ENCODE measurements around the gene SHC3.
A peak's percentile ranks its signal among the peaks of the same experiment; 100 is the strongest.

The SHC3 gene

DNA sequence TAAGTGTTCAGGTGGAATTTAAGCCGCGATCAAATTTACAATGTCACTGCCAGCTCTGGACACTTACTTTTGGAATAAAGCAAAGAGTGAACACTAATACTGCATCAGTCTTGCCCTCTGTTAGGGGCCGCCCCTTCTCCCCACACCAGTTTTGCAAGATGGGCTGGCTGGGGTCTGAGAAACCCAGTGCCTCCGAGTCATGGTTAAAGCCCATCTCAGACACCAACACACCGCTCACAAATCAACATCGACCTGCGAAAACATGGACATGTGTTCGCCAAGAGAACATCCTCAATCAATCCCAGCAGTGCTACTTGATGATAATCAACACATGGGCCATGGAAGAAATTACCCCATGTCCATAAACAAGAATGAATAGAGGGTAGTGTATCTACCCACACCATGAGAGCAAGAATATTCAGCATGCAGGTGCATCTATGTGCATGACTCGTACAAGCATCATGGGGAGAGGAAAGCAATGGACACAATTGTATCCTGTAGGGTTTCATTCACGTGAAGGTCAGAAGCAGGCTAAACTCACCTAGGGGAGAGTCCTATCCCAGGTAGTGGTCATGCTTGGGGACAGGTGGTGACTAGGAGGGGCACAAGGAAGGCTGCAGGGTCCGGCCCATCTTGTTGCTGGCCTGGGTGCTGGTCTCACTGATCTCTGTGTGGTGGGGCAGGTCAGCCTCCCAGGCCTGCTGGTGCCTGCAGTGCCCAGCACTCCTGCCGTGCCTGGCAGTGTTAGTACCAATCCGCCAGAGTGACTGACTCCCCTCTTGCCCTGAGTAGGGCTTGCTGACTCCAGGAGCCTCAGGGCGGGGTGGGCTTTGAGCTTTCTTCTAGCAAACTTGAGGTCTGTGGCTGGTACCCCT is 182.3 kb downstream of the SHC3 start:
- DNase-seq = no peak

DNA sequence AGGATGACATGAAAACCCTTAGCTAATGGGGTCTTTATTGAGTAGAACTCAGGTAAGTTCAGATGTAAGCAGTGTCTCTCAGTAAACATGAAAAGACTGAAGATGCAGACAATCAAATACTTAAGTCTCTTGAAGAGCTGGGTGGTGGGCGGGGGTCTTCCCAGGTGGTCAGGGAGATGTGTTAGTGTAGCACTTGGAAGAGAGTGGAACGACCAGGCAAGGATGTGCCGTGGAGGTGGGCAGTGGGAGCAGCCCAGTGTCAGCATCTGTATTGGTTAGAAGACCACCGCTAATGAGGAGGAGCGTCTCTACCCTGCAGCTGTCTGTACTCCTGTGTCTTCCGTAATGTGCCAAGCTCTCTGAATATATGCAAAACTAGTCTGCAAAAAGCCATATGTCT is 183.0 kb downstream of the SHC3 start:
- no peak for DNase-seq

DNA sequence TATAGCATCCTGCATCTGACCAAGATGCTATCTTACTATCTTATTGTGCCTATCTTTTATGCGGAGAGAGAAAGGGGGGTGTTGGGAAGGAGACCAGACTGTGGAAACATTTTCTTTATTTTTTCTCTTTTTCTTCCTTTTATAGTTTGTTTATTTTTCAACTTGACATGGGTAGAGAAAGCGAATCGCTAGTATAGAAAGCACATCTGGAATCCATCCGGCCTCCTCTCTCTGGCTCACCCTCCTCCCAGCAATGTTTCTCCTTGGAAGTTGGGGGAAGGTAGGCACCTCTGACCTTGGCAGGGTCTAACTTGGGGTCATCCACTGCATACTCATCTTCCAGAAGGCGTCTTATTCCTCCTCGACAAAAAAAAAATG is 183.4 kb downstream of the SHC3 start:
- no peak for DNase-seq

GRCh38 chr9:88994469-88995199 is 184.0 kb downstream of the SHC3 start:
- DNase-seq = no peak

DNA sequence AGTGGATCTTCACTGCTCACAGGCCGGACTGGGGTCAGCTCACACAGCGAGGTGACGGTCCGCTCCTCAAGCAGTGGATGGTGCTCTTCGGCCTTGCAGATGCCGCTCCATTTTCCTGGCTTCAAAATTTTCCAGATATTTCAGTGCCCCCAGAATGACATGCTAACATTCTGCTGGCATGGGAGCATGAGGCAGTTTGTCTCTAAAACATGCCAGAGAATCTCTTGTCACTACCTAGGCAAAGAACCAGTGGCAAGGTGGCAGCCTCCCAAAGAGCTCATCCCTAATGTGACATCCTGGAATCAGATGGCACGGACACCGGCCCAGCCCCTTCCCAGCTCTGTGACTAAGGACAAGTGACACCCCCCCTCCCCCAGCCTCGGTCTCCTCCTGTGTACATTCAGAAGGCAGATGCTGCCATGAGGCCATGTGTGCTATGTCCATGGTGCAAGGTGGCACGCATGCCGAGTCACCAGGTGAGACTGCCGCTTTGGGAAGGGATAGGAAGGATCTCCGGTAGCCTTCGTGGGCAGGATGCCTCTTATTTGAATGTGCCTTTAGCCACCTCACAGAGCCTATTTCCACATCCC is 184.7 kb downstream of the SHC3 start:
- no peak for DNase-seq

DNA sequence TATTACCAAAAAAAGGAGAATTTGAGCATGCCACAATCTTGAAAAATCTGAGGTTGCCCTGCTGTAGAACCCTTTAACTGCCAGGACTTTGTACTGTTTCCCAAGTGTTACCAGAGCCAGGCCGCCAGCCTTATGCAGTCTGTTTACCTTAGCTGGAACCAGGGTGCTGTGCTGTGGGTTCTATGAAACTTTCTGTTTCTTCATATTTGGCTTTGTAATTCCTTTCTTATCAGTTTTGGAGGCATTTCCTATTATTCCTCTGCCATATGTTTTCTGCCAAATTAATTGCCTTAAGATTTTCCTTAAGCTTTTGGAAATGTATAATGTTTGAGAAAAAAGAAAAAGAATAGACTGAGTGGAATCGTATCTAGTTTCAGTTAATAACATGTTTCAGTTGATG is 185.3 kb downstream of the SHC3 start:
- DNase-seq = no peak

- no peak for DNase-seq
Measured at GRCh38 chr9:88992556-88992955, 186.1 kb downstream of the SHC3 start.

DNA sequence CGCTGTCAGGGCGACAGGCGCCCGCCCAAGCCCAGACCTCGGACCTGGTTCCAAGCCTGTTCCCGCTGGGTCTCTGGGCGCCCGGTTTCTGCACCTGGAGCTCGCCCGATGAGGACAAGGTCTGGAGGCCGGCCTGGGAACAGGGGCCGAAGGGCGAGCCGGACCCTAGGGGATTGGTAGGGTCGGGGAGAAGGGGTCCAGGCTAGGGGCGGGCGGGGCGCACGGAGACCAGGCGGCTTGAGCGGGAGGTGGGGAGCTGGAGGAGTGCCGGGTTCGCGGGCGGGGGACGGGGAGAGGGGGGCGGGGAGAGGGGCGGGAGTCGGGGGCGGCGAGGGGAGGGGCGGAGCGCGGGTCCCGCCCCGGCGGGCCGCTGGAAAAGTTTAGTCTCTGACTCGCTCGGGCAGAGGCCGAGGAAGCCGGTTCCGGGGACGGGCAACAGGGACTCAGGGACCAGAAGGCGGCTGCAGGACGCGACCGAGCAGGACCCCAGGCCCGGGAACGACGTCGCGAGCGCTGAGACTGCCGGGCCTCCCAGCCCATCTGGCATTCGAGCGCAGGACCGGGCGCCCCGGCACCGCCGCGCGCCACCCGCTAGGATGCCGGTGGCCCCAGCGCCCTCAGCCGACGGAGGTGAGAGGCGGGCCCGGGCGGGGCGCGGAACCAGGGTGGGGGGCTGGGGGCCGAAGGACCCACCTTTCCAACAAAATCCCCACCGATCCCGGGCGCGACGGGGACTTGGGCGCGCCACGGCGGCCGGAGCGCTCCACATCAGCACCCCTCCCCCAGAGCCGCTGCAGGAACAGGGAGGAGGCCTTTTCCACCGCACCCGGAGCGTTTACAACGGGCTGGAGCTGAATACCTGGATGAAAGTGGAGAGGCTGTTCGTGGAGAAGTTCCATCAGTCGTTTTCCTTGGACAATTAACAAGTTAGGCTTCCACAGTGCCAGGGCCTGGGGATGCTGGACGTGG is 187.3 kb downstream of the SHC3 start, which contains the start of gene S1PR3:
S1PR3 (plus strand) TSS at position 403 of the 969 bp plus-strand sequence. CDS start 9,733 bp downstream, outside the sequence.
- peak in 1 of 2 donors; percentile 14 for DNase-seq

DNA sequence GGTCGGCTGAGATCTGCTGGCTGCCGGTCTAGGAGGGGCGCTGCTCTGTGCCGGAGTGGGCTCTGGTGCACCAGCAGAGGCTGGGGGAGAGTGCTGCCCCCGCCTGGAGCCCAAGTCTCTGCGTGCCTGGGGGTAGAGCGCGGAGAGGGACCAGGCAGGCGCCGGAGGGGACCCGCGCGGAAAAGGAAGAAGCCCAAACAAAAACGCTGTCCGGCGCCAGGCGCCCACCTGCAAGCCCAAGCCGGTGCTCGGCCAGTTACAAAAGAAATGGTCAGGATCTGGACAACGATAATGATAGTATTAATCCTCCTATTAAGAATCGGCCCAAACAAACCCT is 187.9 kb downstream of the SHC3 start:
- DNase-seq = no peak

DNA sequence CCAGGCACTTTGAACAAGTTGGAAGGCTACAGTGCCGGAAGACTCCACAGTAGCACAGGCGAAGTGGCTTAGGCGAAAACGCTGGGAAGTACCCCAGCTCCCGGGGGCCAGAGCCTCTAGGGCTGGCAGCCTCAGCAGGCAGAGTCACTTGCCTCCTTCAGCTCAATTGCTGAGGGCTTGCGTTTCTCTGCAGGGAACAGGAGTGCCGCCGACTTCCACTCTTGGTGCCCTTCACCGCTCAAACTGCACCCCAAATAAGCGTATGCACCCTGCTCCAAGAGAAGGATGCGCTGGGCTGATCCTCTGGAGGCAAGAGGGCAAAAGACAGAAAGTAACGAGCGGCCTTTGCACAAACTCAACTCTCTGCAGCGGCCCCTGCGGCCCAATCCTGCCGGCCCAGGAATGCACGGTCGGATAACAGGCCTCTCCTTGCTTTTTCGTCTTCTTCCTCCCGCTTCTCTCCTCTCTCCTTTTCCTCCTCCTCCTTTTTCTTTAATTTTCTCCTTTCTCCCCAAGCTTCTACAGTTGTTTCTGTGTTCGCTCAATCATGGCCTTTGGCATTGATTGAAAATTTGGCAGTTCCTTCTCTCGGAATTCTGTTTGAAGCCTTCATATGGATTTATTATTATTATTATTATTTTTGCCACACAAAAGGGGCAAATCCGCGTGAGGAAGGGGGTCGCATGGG is 188.4 kb downstream of the SHC3 start:
- no peak for DNase-seq

DNA sequence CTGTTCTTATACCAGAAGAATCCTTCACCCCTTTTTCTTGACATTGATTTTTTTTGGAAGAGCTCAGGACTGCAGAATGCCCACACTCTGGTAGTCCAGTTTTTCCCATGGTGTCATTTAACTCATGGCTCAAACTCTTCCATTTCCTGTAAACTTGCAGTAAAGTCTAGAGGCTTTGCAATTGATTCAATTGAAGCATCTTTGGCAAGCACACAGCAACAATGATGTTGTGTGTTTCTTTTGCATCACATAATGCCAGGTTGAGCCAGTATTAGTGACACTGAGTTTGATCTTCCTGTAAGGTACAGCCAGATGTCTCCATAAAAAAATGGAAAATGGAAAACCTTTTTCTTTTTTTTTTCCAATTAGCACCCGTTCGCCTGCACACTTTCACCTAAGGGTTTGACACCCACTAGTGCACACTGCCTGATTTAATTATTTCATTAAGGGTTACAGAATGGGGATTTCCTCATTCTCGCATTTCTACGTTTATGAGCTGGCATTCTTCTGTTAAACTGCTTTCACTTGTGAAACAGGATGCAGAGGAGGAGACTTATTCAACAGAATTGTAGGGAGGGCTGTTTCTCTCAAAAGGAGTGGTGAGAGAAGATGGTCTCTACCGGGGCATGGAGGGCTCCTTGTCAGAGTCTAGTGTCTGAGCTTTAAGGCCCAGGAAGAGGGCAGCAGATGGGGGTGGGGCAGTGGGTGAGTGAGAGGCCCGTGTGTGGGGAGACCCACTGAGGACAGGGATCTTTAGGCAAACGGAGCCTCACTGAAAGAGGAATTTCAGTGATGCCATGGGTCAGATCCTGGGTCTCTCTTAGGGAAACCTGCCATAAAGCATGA is 189.6 kb downstream of the SHC3 start:
- DNase-seq = no peak

GRCh38 chr9:88987661-88988060 is 191.0 kb downstream of the SHC3 start:
- DNase-seq = no peak

GRCh38 chr9:88986776-88987175 is 191.8 kb downstream of the SHC3 start:
- no peak for DNase-seq

GRCh38 chr9:88985616-88986015 is 193.0 kb downstream of the SHC3 start:
- no peak for DNase-seq

GRCh38 chr9:88984543-88984883 is 194.1 kb downstream of the SHC3 start:
- no peak for DNase-seq

GRCh38 chr9:88983865-88984542 is 194.6 kb downstream of the SHC3 start:
- DNase-seq = no peak

DNA sequence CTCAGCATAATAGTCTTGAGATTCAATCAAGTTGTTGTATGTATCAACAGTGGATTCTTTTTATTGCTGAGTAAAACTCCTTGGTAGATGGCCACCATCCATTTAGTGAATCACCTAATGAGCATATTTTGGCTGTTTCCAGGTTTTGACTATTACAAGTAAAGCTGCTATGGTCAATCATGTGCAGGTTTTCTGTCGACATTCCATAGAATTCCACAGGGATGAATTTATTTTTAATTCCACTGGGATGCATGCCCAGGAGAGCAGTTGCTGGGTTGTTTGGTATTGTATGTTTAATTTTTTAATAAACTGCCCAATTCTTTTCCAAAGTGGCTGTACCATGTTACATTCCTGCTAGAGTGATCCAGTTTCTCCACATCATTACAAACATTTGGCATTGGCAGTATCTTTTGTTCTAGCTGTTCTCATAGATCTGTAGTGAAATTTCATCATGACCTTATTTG is 197.8 kb downstream of the SHC3 start:
- DNase-seq = no peak

DNA sequence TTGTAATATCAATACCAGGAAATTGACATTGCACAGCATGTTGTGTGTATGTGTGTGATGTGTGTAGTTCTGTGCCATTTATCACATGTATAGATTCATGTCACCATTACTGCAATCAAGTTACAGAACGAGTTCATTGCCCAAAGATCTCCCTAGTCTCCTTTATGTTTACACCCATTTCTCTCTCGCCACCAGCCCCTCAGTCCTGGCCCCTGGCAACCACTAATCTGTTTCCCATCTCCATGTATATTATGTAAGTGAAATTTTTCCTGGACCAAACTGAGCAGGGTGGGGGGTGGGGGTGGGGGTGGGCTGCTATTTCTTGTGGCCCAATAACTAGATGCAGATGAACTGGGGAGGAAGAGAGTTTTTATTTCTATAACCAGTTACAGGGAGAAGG is 198.8 kb downstream of the SHC3 start:
- no peak for DNase-seq

DNA sequence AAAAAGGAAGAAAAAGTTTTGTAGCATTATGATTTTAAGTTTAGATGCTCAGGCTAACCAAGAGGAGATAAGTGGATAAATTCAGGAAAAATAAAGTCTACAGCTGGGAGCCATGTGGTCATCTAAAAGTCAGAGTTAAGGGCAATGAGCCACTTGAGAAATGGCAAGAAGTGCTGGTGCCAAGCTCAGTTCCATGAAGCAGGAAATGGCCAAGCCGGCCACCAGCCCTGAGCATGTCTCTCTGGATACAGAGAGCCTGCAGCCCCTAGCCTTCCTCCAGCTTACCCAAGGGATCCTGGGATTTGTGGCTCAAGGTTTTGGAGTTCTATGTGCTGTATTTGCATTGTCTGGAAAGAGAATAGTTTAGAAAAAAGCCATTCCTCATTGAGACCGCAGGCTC is 199.6 kb downstream of the SHC3 start:
- no peak for DNase-seq

GRCh38 chr9:88978034-88978433 is 200.6 kb downstream of the SHC3 start:
- DNase-seq = no peak

GRCh38 chr9:88976890-88977257 is 201.7 kb downstream of the SHC3 start:
- DNase-seq = no peak

Measured in hippocampal formation (tissue), 2 donors.